B cell (primary cell): ENCODE measurements around the gene ADGRV1.

Experiments used
- CTCF ChIP-seq: fragments of 200-600 bp; IDR thresholded peaks from one replicate; pipeline ENCODE4 v1.8.0; 2022; ENCODE audit warnings: antibody characterized with exemption, mild to moderate bottlenecking
- EZH2 ChIP-seq: IDR thresholded peaks from 2 replicates; pipeline ENCODE4 v1.6.1; 2012; ENCODE audit warnings: borderline replicate concordance, low read depth, mild to moderate bottlenecking, moderate library complexity, low read length; ENCODE audit not compliant: insufficient read depth, poor library complexity, severe bottlenecking

DNA sequence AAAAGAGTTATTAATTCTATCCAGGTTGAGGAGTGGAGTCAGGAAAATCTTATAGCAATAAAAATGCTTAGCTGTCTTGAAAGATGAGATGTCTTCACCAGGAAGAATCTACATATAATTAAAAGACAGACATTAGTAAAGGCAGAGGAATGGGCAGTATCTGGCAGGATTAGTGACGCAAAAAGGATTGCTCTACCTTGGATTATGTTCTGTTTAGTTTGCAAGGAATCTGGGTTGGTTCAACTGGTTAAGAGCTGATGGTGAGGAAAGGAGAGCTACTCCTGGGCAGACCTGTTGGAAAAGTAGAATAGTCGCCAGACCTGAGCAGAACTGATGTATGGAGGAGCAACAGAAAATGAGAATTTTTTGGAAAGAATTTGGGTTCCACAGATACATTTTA is 318.5 kb downstream of the ADGRV1 start:
- TF ChIP-seq CTCF = no peak
- TF ChIP-seq EZH2 = no peak
